HG03103 (cell line): Measurements from ENCODE around the gene ADCY1.

Source experiments
- ATAC-seq: cut with Tn5 transposase; IDR thresholded peaks from one replicate; pipeline ENCODE4 v1.9.1; 2021; ENCODE audit warnings: low read depth; ENCODE audit not compliant: unreplicated experiment

Gene ADCY1

DNA sequence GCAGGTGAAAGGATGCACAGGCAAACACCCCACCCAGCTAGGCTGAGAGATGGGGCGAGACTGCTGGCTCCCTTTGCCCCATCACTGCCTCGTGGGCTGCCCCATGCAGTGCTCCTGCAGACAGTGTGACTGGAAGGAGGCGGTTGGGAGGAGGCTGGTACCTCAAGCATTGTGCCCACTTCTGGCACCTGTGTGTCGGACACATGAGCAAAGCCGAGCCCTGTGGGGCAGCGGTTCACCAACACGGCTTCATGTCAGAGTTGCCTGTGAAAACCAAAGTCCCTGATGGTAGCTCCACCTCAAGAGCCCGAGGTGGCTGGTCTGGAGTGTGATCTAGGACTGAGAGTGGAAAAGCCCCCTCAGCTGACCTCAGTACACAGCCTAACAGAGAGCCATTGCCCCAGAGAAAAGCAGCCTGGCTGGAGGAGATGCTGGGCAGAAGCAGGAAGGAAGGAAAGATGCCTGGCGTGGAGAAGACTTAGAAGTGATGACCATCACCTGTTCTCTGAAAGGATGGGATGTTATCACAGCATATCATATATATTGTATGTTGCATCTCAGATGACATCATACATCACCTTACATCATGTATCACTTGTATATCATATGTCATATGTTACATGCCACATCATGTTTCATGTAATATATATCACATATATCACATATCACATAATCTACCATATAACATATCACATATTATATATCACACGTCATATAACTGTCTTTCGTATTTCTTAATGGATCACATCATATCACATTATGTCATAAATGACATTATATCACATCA, 75.6 kb downstream of the ADCY1 start:
- ATAC-seq = no peak

GRCh38 chr7:45650404-45651394, 76.5 kb downstream of the ADCY1 start:
- ATAC-seq = no peak

DNA sequence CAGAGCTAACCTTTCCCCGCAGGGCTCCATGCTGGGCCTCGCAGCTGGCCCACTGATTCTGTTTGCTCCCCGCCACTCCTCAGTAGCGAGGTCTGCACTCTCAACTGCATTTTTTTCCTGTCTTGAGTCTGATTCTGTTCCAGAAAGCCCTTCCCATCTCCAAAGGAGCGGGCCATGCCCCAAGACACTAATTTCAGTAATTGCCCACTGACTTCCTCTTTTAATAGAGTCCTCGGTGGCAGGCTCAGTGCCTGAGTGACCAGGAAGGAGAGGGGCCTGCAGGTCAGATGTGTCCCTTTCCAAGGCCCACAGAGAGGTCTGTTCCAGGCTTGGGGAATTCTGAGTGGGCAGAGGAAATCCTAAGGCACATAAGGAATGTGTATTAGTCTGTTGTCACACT, 77.4 kb downstream of the ADCY1 start:
- ATAC-seq = no peak

- no peak for ATAC-seq
Measured at GRCh38 chr7:45652630-45653029, 78.5 kb downstream of the ADCY1 start.

GRCh38 chr7:45653209-45653907, 79.2 kb downstream of the ADCY1 start:
- ATAC-seq = no peak

DNA sequence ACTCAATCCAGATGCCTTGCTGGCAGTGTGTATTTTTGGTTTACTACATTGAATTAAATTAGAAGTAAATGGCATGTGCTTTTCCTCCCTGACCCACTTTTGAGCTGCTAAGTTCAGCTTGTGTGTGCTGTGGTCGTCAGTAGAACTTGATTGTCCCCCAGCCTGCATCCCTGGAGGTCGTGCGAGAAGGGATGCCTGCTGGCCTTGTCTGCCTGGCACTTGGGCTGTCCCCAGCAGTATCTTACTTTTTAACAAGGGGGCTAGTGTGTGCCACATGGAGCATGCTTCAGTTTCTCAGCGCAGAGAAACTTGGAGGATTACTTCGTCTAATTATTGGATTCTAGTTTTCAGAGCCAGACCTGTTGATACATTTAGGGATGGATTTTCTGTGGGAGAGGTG, 80.2 kb downstream of the ADCY1 start:
- ATAC-seq = no peak

- ATAC-seq = no peak
Measured at GRCh38 chr7:45655539-45655938, 81.4 kb downstream of the ADCY1 start.

DNA sequence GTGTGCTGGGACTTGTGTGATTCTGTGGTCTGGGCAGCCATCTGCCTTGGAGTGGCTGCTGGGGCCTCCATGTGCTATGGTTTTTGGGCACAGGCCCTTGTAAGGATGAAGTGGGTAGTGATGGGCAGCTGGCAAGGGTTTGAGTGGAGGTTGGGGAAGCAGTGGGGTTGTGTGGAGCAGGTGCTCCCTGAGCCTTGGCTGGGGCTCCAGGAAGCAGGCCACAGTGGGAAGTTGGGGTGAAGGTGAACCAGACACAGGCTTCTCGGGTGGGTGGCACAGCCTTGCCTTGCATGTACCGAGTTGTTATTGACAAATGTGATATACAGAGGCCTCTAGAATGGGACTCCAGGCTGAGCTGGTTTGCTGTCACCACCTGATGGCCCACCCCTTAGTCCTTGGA, 82.3 kb downstream of the ADCY1 start:
- ATAC-seq = no peak

DNA sequence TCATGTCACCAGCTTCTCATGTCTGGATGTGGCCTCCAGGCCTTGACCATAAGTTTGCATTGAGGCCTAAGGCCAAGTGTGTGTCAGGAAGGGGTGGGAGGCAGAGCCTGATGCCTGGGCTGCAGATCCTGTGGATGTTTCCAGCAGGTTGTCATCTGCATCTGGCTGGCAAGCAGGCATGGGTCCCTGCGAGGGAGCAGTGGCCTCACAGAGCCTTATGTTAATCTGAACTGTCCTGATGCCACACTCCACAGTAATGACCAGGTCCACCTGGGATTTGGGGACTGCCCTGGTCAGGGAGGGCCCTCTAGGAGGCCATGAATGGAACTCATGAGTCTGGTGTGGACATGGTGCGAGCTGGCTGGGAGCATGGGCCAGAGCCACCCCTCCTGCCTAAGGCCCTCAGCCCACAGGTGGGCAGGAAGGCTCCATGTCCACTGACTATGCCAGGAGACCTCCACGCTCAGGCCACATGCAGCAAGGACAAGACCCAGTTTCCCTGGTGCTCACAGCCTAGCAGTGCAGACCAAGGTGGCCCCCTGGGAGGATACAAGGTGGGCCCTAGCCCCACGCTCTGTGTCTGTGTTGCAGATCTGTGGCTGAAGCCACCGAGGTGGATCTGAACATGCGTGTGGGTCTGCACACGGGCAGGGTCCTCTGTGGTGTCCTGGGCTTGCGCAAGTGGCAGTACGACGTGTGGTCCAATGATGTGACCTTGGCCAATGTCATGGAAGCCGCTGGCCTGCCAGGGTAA, 83.1 kb downstream of the ADCY1 start:
- ATAC-seq = no peak

DNA sequence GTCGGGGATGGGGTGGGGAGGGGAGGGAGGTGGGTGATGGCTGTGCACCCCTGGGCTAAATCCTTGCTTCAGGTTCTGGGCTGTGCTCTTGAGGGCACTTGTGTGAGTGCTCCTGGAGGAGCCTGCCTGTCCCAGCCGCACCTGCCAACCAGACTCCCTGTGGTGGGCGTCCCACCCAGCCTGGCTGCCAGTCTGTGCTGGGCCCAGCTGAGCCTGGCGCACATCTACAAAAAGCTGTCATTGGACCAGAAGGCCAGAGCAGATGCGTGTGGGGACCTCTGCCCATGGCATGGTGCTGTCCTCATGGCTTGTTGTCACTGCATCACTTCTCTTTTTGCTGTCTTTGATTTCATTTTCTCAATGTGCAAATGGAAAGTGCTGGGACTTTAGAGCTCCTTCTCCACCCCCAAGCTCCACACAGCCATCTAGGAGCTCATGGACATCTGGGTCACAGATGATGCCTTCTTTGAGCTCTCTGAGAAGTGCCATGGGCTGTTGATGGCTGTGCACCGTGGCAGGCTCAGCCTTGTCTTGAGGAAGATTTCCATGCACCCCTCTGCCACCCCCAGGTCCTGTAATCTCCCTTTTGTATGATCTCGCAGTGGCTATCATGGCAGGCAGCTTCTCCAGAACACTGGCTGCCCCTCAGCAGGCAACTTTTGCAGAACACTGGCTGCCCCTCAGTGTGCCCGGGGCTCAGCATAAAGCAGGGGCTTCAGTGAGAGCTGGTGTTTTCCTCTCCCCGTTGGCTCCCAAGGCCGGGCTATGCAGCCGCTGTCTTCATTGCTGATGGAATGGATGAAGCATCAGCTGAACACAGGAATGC, 83.9 kb downstream of the ADCY1 start:
- no peak for ATAC-seq

DNA sequence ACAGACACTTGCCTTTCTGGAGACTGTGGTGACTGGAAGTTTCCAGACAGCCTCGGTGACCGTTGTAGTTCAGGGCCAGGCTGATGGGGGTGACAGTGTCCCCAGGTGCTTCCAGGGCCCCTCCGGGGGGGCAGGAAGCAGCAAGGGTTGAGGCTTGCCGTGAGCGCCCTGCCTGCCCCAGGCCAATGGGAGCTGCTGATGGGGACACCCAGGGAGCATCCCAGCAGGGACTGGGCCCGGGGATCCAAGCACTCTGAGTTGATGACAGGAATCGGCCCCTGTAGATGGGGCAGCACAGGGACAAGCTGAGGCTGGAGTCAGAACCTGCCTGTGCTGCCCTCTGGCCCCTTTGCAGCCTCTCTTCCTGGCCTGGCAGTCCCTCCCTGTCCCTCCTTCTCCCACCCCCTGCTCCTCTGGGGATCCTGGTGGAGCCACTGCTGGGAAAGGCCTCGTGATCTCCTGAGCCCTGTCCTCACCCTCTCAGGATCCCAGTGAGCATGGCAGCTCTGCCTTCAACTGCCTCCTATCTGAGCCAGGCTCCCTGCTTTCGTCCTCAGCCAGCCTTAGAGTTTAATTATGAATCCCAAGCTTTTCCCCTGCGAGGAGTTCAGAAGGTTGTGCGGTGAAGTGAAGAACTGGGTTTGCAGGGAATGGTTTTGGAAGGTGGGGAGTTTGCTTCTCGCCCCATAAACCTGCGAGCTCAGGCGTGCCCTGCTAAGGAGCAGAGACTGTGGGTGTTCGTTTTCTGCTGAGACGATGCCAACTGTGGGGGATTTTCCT, 84.7 kb downstream of the ADCY1 start:
- no peak for ATAC-seq

- no peak for ATAC-seq
Measured at GRCh38 chr7:45659496-45660139, 85.5 kb downstream of the ADCY1 start.

- no peak for ATAC-seq
Measured at GRCh38 chr7:45660201-45660900, 86.2 kb downstream of the ADCY1 start.

DNA sequence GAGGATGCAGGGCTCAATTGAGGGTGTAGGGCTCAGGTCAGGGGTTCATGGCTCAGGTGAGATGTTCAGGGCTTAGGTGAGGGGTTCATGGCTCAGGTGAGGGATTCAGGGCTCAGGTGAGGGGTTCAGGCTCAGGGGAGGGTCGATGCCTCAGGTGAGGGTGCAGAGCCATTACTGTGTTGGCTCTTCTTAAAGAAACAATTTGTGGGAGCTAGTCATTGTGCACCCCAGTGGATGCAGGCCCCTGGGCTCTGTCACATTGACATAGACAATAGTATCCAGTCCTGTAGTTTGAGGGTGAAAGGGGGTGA, 86.7 kb downstream of the ADCY1 start:
- no peak for ATAC-seq

GRCh38 chr7:45661302-45661995, 87.3 kb downstream of the ADCY1 start:
- ATAC-seq = no peak

DNA sequence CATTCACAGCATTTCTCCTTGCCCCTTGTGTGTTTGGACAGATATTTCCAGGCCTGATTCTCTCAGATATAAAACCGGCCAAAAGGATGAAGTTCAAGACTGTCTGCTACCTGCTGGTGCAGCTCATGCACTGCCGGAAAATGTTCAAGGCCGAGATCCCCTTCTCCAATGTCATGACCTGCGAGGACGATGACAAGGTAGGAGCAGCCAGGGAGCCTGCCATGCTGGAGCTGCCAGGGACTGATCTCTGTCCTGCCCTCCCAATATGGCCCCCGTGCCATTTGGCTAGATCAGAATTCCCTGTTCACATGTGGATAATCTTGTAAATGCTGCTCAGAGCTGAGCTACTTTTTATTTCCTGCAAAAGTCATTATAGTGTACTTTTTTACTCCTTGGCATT, 87.8 kb downstream of the ADCY1 start:
- ATAC-seq = no peak

GRCh38 chr7:45662540-45663166, 88.5 kb downstream of the ADCY1 start:
- ATAC-seq = no peak
